Trophoblast cell (in vitro differentiated cells and primary cell): ENCODE data around the gene TBL3.

Experiments
- DNase-seq, 2 donors: peaks; one replicate each; pipeline ENCODE4 v3.0.0-alpha.2; 2016
- H2AFZ ChIP-seq: 2 replicates; pipeline ENCODE4 v1.6.1; 2013; ENCODE audit warnings: low read length, moderate library complexity, mild to moderate bottlenecking; ENCODE audit not compliant: insufficient read depth, poor library complexity
- H2AK5ac ChIP-seq: 2 replicates; pipeline ENCODE4 v1.6.1; 2013; ENCODE audit warnings: mild to moderate bottlenecking, low read length
- H2BK120ac ChIP-seq: 2 replicates; pipeline ENCODE4 v1.6.1; 2013; ENCODE audit warnings: low read length, mild to moderate bottlenecking, moderate library complexity; ENCODE audit not compliant: insufficient read depth, poor library complexity
- H2BK12ac ChIP-seq: 2 replicates; pipeline ENCODE4 v1.6.1; 2013; ENCODE audit warnings: mild to moderate bottlenecking, low read length, moderate library complexity
- H2BK5ac ChIP-seq: 2 replicates; pipeline ENCODE4 v1.6.1; 2013; ENCODE audit warnings: low read length, low read depth, moderate library complexity, mild to moderate bottlenecking; ENCODE audit not compliant: poor library complexity
- H3K14ac ChIP-seq: 2 replicates; pipeline ENCODE4 v1.6.1; 2013; ENCODE audit warnings: mild to moderate bottlenecking, low read length
- H3K18ac ChIP-seq: 2 replicates; pipeline ENCODE4 v1.6.1; 2013; ENCODE audit warnings: mild to moderate bottlenecking, low read length
- H3K23ac ChIP-seq: 2 replicates; pipeline ENCODE4 v1.6.1; 2013; ENCODE audit warnings: low read length
- H3K27ac ChIP-seq: 2 replicates; pipeline ENCODE4 v1.5.1; 2013; ENCODE audit warnings: low read depth, mild to moderate bottlenecking, inconsistent platforms, low read length, moderate library complexity
- H3K27me3 ChIP-seq: 2 replicates; pipeline ENCODE4 v1.6.1; 2013; ENCODE audit warnings: inconsistent platforms, mild to moderate bottlenecking, low read length, moderate library complexity; ENCODE audit not compliant: insufficient read depth
- H3K36me3 ChIP-seq, 2 experiments: 1 replicate in 1 of 2; 2 replicates in 1 of 2; pipeline ENCODE4 v1.6.1; 2013; ENCODE audit warnings: low read length in 2 of 2, mild to moderate bottlenecking in 2 of 2, moderate library complexity in 1 of 2; ENCODE audit not compliant: insufficient read depth in 2 of 2, control insufficient read depth in 1 of 2
- H3K4ac ChIP-seq: 2 replicates; pipeline ENCODE4 v1.6.1; 2013; ENCODE audit warnings: low read depth, mild to moderate bottlenecking, low read length, moderate library complexity
- H3K4me1 ChIP-seq, 2 experiments: 1 replicate in 1 of 2; 2 replicates in 1 of 2; pipeline ENCODE4 v1.6.1; 2013; ENCODE audit warnings: low read length in 2 of 2, mild to moderate bottlenecking in 2 of 2, moderate library complexity in 1 of 2; ENCODE audit not compliant: insufficient read depth in 2 of 2, control insufficient read depth in 1 of 2
- H3K4me2 ChIP-seq: 2 replicates; pipeline ENCODE4 v1.6.1; 2013; ENCODE audit warnings: inconsistent platforms, mild to moderate bottlenecking, low read length, moderate library complexity
- H3K4me3 ChIP-seq: 2 replicates; pipeline ENCODE4 v1.5.1; 2013; ENCODE audit warnings: mild to moderate bottlenecking, low read depth, low read length, inconsistent platforms
- H3K79me1 ChIP-seq: one replicate; pipeline ENCODE4 v1.6.1; 2013; ENCODE audit warnings: low read length
- H3K79me2 ChIP-seq: 2 replicates; pipeline ENCODE4 v1.6.1; 2013; ENCODE audit warnings: low read length, mild to moderate bottlenecking; ENCODE audit not compliant: control insufficient read depth, insufficient read depth, poor library complexity
- H3K9ac ChIP-seq: 2 replicates; pipeline ENCODE4 v1.6.1; 2013; ENCODE audit warnings: mild to moderate bottlenecking, low read length
- H3K9me3 ChIP-seq: 2 replicates; pipeline ENCODE4 v1.6.1; 2013; ENCODE audit warnings: low read depth, mild to moderate bottlenecking, control low read depth, inconsistent platforms, low read length; ENCODE audit not compliant: insufficient read depth
- H4K12ac ChIP-seq: 2 replicates; pipeline ENCODE4 v1.6.1; 2013; ENCODE audit warnings: low read depth, mild to moderate bottlenecking, low read length, moderate library complexity
- H4K8ac ChIP-seq: 2 replicates; pipeline ENCODE4 v1.6.1; 2013; ENCODE audit warnings: low read depth, mild to moderate bottlenecking, low read length, moderate library complexity
- H4K91ac ChIP-seq: one replicate; pipeline ENCODE4 v1.6.1; 2013; ENCODE audit warnings: low read depth, mild to moderate bottlenecking, low read length, moderate library complexity
- WGBS: extraction: QIAGEN DNeasy Blood & Tissue Kit; methylation state at CpG from one replicate; pipeline ENCODE4 v1.1.7; 2013; ENCODE audit warnings: missing lambda C conversion rate; ENCODE audit not compliant: insufficient read length, insufficient coverage; ENCODE audit errors: extremely low coverage; 5-methylcytosine and 5-hydroxymethylcytosine counted together

Gene TBL3

GRCh38 chr16:1998852-1999801, 27.3 kb downstream of the TBL3 start:
- Histone ChIP-seq H2BK120ac (no peak overlapping the region), H2AFZ (no peak overlapping the region), H3K79me1 (no peaks in the 10 kb centered on the region), H3K4me3 (no peak overlapping the region), H3K4me2 (no peak overlapping the region), H4K8ac (no peak overlapping the region), H3K9me3 (no peaks in the 10 kb centered on the region), H3K27ac (no peak overlapping the region), H3K36me3 (peaks cover 61 to 67% of the 10 kb centered on the region in 2 experiments), H3K14ac (no peak overlapping the region), H2BK12ac (no peak overlapping the region), H4K91ac (no peak overlapping the region), H2AK5ac (no peak overlapping the region), H4K12ac (no peak overlapping the region), H3K79me2 (no peaks in the 10 kb centered on the region), H3K4me1 (peaks cover 2% of the 10 kb centered on the region in 2 experiments), H3K23ac (no peak overlapping the region), H3K27me3 (no peaks in the 10 kb centered on the region), H3K9ac (no peak overlapping the region), H3K18ac (no peak overlapping the region), H3K4ac (no peak overlapping the region), H2BK5ac (no peak overlapping the region)
- no CpG with 5 or more reads among the region's 39 CpGs for WGBS
- no peak for DNase-seq

GRCh38 chr16:1999866-2000514, 28.1 kb downstream of the TBL3 start:
- no peak for DNase-seq
- Histone ChIP-seq H3K9me3 (no peaks in the 10 kb centered on the region), H2BK120ac (no peak overlapping the region), H4K8ac (no peak overlapping the region), H3K4me2 (no peak overlapping the region), H3K14ac (no peak overlapping the region), H3K9ac (no peak overlapping the region), H2BK12ac (no peak overlapping the region), H3K4ac (no peak overlapping the region), H2AFZ (no peak overlapping the region), H3K27me3 (no peaks in the 10 kb centered on the region), H3K4me3 (no peak overlapping the region), H3K27ac (no peak overlapping the region), H2BK5ac (no peak overlapping the region), H3K4me1 (peaks cover 5% of the 10 kb centered on the region in 2 experiments), H3K79me2 (no peaks in the 10 kb centered on the region), H3K79me1 (no peaks in the 10 kb centered on the region), H3K36me3 (peaks cover 63 to 67% of the 10 kb centered on the region in 2 experiments), H4K91ac (no peak overlapping the region), H2AK5ac (no peak overlapping the region), H3K18ac (no peak overlapping the region), H4K12ac (no peak overlapping the region), H3K23ac (no peak overlapping the region)
- no CpG with 5 or more reads among the region's 28 CpGs for WGBS

- no peak overlapping the region for H2BK5ac ChIP-seq
- no peak overlapping the region for H4K12ac ChIP-seq
- H3K79me1 ChIP-seq, result no peaks in the 10 kb centered on the region
- H3K4me1 ChIP-seq, result peaks cover 5% of the 10 kb centered on the region in 2 experiments
- no peak overlapping the region for H3K23ac ChIP-seq
- H3K4me3 ChIP-seq, result no peak overlapping the region
- H3K9me3 ChIP-seq, result no peaks in the 10 kb centered on the region
- no peak overlapping the region for H4K91ac ChIP-seq
- H3K36me3 ChIP-seq, result peaks cover 64 to 68% of the 10 kb centered on the region in 2 experiments
- no peak overlapping the region for H3K4me2 ChIP-seq
- H3K14ac ChIP-seq, result no peak overlapping the region
- no peak overlapping the region for H3K9ac ChIP-seq
- H2BK12ac ChIP-seq, result no peak overlapping the region
- no peak overlapping the region for H2BK120ac ChIP-seq
- H4K8ac ChIP-seq, result no peak overlapping the region
- no peaks in the 10 kb centered on the region for H3K27me3 ChIP-seq
- no peak overlapping the region for H3K27ac ChIP-seq
- H3K79me2 ChIP-seq, result no peaks in the 10 kb centered on the region
- no CpG with 5 or more reads among the region's 19 CpGs for WGBS
- no peak overlapping the region for H3K4ac ChIP-seq
- no peak overlapping the region for H3K18ac ChIP-seq
- no peak overlapping the region for H2AK5ac ChIP-seq
- no peak for DNase-seq
- H2AFZ ChIP-seq, result no peak overlapping the region
Observed at GRCh38 chr16:2001035-2001434, 29.2 kb downstream of the TBL3 start.

- H3K4me3 ChIP-seq, result no peak overlapping the region
- H3K27me3 ChIP-seq, result no peaks in the 10 kb centered on the region
- H2BK5ac ChIP-seq, result no peak overlapping the region
- peaks cover 5% of the 10 kb centered on the region in 2 experiments for H3K4me1 ChIP-seq
- H2BK120ac ChIP-seq, result no peak overlapping the region
- peaks cover 3% of the 10 kb centered on the region for H3K79me2 ChIP-seq
- peaks cover 1% of the 10 kb centered on the region for H3K9me3 ChIP-seq
- no CpG with 5 or more reads among the region's 53 CpGs for WGBS
- no peak overlapping the region for H3K18ac ChIP-seq
- peaks cover 64 to 67% of the 10 kb centered on the region in 2 experiments for H3K36me3 ChIP-seq
- H3K4me2 ChIP-seq, result no peak overlapping the region
- no peak overlapping the region for H3K4ac ChIP-seq
- DNase-seq, result no peak
- H2AK5ac ChIP-seq, result no peak overlapping the region
- no peak overlapping the region for H3K27ac ChIP-seq
- H3K9ac ChIP-seq, result no peak overlapping the region
- no peaks in the 10 kb centered on the region for H3K79me1 ChIP-seq
- no peak overlapping the region for H3K23ac ChIP-seq
- no peak overlapping the region for H3K14ac ChIP-seq
- H4K91ac ChIP-seq, result no peak overlapping the region
- H2BK12ac ChIP-seq, result no peak overlapping the region
- no peak overlapping the region for H2AFZ ChIP-seq
- H4K12ac ChIP-seq, result no peak overlapping the region
- H4K8ac ChIP-seq, result no peak overlapping the region
Observed at GRCh38 chr16:2001456-2002355, 29.9 kb downstream of the TBL3 start.
